UCSD-AML1 (cell line): ENCODE measurements around the gene MREG.
"Not testable (repeated sequence)": the region's sequence is repeated elsewhere in the genome, so short reads cannot be mapped to it uniquely, and the experiment has no call there.

ENCODE experiments used
- DNase-seq: peaks from one replicate; lab custom pipeline; 2025; ENCODE audit not compliant: unreplicated experiment; lab: John Stamatoyannopoulos, UW

Gene MREG

GRCh38 chr2:215988556-215989207, 24.7 kb downstream of the MREG start:
- not testable (repeated sequence) for DNase-seq

GRCh38 chr2:215985257-215985656, 28.1 kb downstream of the MREG start:
- DNase-seq = no peak

- DNase-seq = no peak
These were observed 28.7 kb downstream of the MREG start for GRCh38 chr2:215984661-215985060.

GRCh38 chr2:215983581-215984351, 29.6 kb downstream of the MREG start:
- no peak for DNase-seq

- no peak for DNase-seq
These were observed 30.9 kb downstream of the MREG start for GRCh38 chr2:215982465-215982875.

- DNase-seq = no peak
These were observed 32.2 kb downstream of the MREG start for GRCh38 chr2:215981115-215981514.

- DNase-seq = no peak
These were observed 33.7 kb downstream of the MREG start for GRCh38 chr2:215979620-215980019.

- no peak for DNase-seq
These were observed 38.5 kb downstream of the MREG start for GRCh38 chr2:215974700-215975429.

GRCh38 chr2:215973954-215974699, 39.2 kb downstream of the MREG start:
- no peak for DNase-seq

- DNase-seq = no peak
These were observed 40.1 kb downstream of the MREG start for GRCh38 chr2:215973145-215973792.

GRCh38 chr2:215971671-215972070, 41.7 kb downstream of the MREG start:
- DNase-seq = no peak

- DNase-seq = not testable (repeated sequence)
These were observed 42.5 kb downstream of the MREG start for GRCh38 chr2:215970894-215971293.

- DNase-seq = no peak
These were observed 42.9 kb downstream of the MREG start for GRCh38 chr2:215970425-215970824.

- DNase-seq = no peak
These were observed 44.1 kb downstream of the MREG start for GRCh38 chr2:215969131-215969841.

GRCh38 chr2:215968499-215968898, 44.9 kb downstream of the MREG start:
- no peak for DNase-seq

- no peak for DNase-seq
These were observed 45.6 kb downstream of the MREG start for GRCh38 chr2:215967590-215968378.

GRCh38 chr2:215966951-215967350, 46.4 kb downstream of the MREG start:
- no peak for DNase-seq

GRCh38 chr2:215966274-215966673, 47.1 kb downstream of the MREG start:
- no peak for DNase-seq

- no peak for DNase-seq
These were observed 47.7 kb downstream of the MREG start for GRCh38 chr2:215965532-215966165.
